ENCODE results near the gene ARHGAP29.

GRCh38 chr1:94271373-94271772 is 34.0 kb upstream of the ARHGAP29 start:
- no peak for TF ChIP-seq CTCF (IDR thresholded peaks at IDR 0.05; ENCODE audit: low read length)
- TF ChIP-seq EZH2 (IDR thresholded peaks at IDR 0.05; ENCODE audit: borderline replicate concordance, low read length) = no peak
